Caco-2 (cell line): ENCODE measurements around the gene SDHD. TPM values are rescaled to one million over a fixed set of nuclear protein-coding genes. Genes with fewer than 3 reads are reported as not detected.

Experiments
- BruUV-seq: library from RNA; stranded (reverse); fragments of 400-500 nt; replicated peaks from 2 replicates; lab custom pipeline; 2021; lab: Mats Ljungman, UMichigan
- CTCF ChIA-PET: fragments of 300-600 bp; sonication (Branson Sonifier 250); formaldehyde crosslinking; loops from one replicate; lab custom pipeline; 2022; ENCODE audit warnings: antibody characterized with exemption; lab: Charles Lee
- POLR2A ChIA-PET: fragments of 300-600 bp; sonication (Branson Sonifier 250); formaldehyde crosslinking; loops from one replicate; lab custom pipeline; 2022; ENCODE audit warnings: antibody characterized with exemption; lab: Charles Lee
- DNase-seq, 2 experiments: peaks; one replicate each; pipeline versions ENCODE4 v3.0.0 to v3.0.0-alpha.2; 2020 to 2022
- H3K27me3 ChIP-seq: replicated peaks from 2 replicates; pipeline ENCODE4 v1.6.0; 2011; ENCODE audit warnings: low read length; ENCODE audit not compliant: control insufficient read depth, insufficient read depth
- H3K36me3 ChIP-seq: 2 replicates; pipeline ENCODE4 v1.5.1; 2011; ENCODE audit warnings: low read length; ENCODE audit not compliant: control insufficient read depth, insufficient read depth
- H3K4me1 ChIP-seq: fragments of 250-450 bp; sonication (Bioruptor Pico); 2 replicates; pipeline ENCODE4 v1.5.1; 2020; ENCODE audit warnings: mild to moderate bottlenecking
- H3K4me3 ChIP-seq: 2 replicates; pipeline ENCODE4 v1.5.1; 2011; ENCODE audit warnings: low read depth, mild to moderate bottlenecking, control low read depth, low read length
- H3K9me3 ChIP-seq: fragments of 250-450 bp; sonication (Bioruptor Pico); 2 replicates; pipeline ENCODE4 v1.5.1; 2020; ENCODE audit warnings: mild to moderate bottlenecking, moderate library complexity
- H3K27ac Mint-ChIP-seq: one replicate; pipeline ENCODE4 v1.8.0; 2022; ENCODE audit warnings: mixed read lengths; ENCODE audit not compliant: unreplicated experiment
- H3K27me3 Mint-ChIP-seq: one replicate; pipeline ENCODE4 v1.8.0; 2022; ENCODE audit warnings: mixed read lengths; ENCODE audit not compliant: insufficient read depth, unreplicated experiment
- H3K36me3 Mint-ChIP-seq: one replicate; pipeline ENCODE4 v1.8.0; 2022; ENCODE audit warnings: mild to moderate bottlenecking, mixed read lengths; ENCODE audit not compliant: insufficient read depth, unreplicated experiment
- H3K4me1 Mint-ChIP-seq: one replicate; pipeline ENCODE4 v1.8.0; 2022; ENCODE audit warnings: low read depth, mixed read lengths; ENCODE audit not compliant: unreplicated experiment
- H3K4me3 Mint-ChIP-seq: one replicate; pipeline ENCODE4 v1.8.0; 2022; ENCODE audit warnings: mild to moderate bottlenecking, moderate library complexity, mixed read lengths; ENCODE audit not compliant: unreplicated experiment
- H3K9me3 Mint-ChIP-seq: one replicate; pipeline ENCODE4 v1.8.0; 2022; ENCODE audit warnings: mixed read lengths; ENCODE audit not compliant: unreplicated experiment
- intact Hi-C: fragments of 100-400 bp; cut with micrococcal nuclease; formaldehyde crosslinking; loops from one replicate; pipeline ENCODE4 v1.10.0; 2022; ENCODE audit not compliant: unreplicated experiment
- total RNA-seq: library from RNA; stranded (reverse); gene quantifications from 2 replicates; pipeline ENCODE4 v1.2.3, GENCODE V29; 2022
- TF ChIP-seq, protein P1 (sequence below), 2 experiments: fragments of 200-600 bp in 1 of 2; IDR thresholded peaks; 1 replicate in 1 of 2; 2 replicates in 1 of 2; pipeline versions ENCODE4 v1.5.1 to v1.8.0; 2011 to 2022; ENCODE audit warnings: antibody characterized with exemption in 1 of 2, control low read depth in 1 of 2, inconsistent platforms in 1 of 2, low read depth in 1 of 2, low read length in 1 of 2, mild to moderate bottlenecking in 1 of 2, moderate library complexity in 1 of 2; ENCODE audit not compliant: insufficient read depth in 1 of 2, severe bottlenecking in 1 of 2, unreplicated experiment in 1 of 2

The SDHD gene
- total RNA-seq, 1 experiment from 2014 or later = 157 TPM

DNA sequence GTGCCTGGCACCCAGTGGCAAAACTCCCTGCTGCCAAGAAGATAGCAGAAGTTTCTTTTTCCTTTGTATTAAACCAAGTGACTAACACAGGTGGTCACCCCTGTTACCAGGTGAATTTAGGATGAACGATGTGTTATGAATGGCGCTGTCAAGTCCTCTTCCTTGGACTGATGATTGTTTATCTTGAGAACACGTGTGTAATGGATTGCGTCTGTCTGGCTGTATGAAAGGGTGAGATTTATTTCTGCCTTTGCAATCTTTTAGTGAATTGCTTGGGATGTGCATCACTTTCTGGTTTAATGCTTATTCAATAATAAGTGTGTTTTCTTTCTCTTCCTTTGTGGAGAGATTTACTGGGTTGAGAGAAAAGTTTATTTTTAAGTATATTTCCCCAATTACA, 36.5 kb downstream of the SDHD start:
- Histone ChIP-seq H3K27me3 (no peaks in the 10 kb centered on the region), H3K4me1 (no peaks in the 10 kb centered on the region), H3K9me3 (no peaks in the 10 kb centered on the region), H3K36me3 (no peaks in the 10 kb centered on the region), H3K4me3 (no peak overlapping the region)
- Mint-ChIP-seq H3K27me3 (no peaks in the 10 kb centered on the region), H3K27ac (no peak overlapping the region), H3K4me3 (no peak overlapping the region), H3K36me3 (peaks cover 5% of the 10 kb centered on the region), H3K4me1 (no peaks in the 10 kb centered on the region), H3K9me3 (no peaks in the 10 kb centered on the region)
- DNase-seq = no peak
- intact Hi-C loops = no loop called here
- no TSS peak for BruUV-seq
- TF ChIP-seq, protein P1, sequence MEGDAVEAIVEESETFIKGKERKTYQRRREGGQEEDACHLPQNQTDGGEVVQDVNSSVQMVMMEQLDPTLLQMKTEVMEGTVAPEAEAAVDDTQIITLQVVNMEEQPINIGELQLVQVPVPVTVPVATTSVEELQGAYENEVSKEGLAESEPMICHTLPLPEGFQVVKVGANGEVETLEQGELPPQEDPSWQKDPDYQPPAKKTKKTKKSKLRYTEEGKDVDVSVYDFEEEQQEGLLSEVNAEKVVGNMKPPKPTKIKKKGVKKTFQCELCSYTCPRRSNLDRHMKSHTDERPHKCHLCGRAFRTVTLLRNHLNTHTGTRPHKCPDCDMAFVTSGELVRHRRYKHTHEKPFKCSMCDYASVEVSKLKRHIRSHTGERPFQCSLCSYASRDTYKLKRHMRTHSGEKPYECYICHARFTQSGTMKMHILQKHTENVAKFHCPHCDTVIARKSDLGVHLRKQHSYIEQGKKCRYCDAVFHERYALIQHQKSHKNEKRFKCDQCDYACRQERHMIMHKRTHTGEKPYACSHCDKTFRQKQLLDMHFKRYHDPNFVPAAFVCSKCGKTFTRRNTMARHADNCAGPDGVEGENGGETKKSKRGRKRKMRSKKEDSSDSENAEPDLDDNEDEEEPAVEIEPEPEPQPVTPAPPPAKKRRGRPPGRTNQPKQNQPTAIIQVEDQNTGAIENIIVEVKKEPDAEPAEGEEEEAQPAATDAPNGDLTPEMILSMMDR (IDR thresholded peaks at IDR 0.05; ENCODE audit: insufficient read depth in 1 of 2, low read depth in 1 of 2, low read length in 1 of 2, severe bottlenecking in 1 of 2, unreplicated experiment in 1 of 2) = no peak
- ChIA-PET CTCF (no interaction called here), POLR2A (no interaction called here)

DNA sequence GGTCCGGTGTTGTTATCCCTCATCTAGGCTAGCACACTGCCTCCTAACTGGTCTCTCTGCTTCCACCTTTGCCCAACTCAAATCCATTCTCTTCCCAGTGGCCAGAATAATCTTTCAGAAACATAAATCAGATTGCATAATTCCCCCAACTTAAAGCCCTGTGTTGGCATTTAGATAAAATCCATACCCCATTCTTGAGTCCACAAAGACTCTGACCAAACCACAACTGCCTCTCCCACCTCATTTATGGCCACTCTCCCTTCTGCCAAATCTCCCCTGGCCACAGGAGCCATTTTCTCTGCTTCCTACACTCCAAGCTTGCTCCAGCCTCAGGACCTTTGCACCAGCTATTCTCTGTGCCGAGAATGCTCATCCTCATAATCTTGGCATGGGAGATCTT, 40.4 kb downstream of the SDHD start:
- no peaks in the 10 kb centered on the region for H3K9me3 ChIP-seq
- H3K27me3 ChIP-seq = no peaks in the 10 kb centered on the region
- intact Hi-C loops = no loop called here
- Mint-ChIP-seq H3K9me3 (no peaks in the 10 kb centered on the region), H3K36me3 (peaks cover 5% of the 10 kb centered on the region), H3K27ac (no peak overlapping the region), H3K27me3 (no peaks in the 10 kb centered on the region), H3K4me3 (no peak overlapping the region), H3K4me1 (no peaks in the 10 kb centered on the region)
- no peaks in the 10 kb centered on the region for H3K36me3 ChIP-seq
- ChIA-PET CTCF (no interaction called here), POLR2A (no interaction called here)
- no peaks in the 10 kb centered on the region for H3K4me1 ChIP-seq
- TF ChIP-seq, protein P1 (IDR thresholded peaks at IDR 0.05; ENCODE audit: insufficient read depth in 1 of 2, low read depth in 1 of 2, low read length in 1 of 2, severe bottlenecking in 1 of 2, unreplicated experiment in 1 of 2) = no peak
- no TSS peak for BruUV-seq
- DNase-seq = no peak
- no peak overlapping the region for H3K4me3 ChIP-seq

DNA sequence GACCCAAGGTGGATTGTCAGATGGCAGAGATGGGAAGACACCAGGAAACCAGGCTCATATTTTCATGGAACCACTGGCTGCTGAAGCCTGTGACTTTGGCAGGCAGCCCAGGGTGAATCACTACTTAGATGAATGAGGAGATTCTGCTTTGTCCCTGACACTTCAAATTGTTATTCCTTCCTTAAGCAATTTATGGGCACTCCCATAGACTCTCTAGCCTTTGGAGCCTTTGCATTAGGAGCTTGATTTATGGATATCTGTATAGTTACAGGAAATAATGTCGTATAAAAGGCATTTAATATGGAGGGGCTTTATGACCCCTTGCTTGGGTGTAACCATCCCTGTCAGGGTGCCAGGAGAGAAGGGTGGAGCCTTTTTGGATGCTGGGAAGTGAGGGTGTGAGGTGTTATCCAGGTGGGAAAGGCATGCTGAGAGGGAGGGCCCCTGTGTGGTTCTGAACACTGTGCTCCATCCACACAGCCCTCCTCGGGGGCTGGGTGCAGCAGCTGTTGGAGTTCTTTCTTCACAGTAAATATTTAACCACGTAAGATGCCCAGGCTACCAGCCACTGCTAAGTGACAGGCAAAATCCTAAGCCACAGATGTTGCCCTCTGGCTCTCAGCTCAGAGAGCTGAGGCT, 41.9 kb downstream of the SDHD start:
- intact Hi-C loops = no loop called here
- Histone ChIP-seq H3K4me1 (no peaks in the 10 kb centered on the region), H3K27me3 (no peaks in the 10 kb centered on the region), H3K9me3 (no peaks in the 10 kb centered on the region), H3K4me3 (no peak overlapping the region), H3K36me3 (no peaks in the 10 kb centered on the region)
- TF ChIP-seq, protein P1 (IDR thresholded peaks at IDR 0.05; ENCODE audit: insufficient read depth in 1 of 2, low read depth in 1 of 2, low read length in 1 of 2, severe bottlenecking in 1 of 2, unreplicated experiment in 1 of 2) = no peak
- H3K27ac Mint-ChIP-seq = no peak overlapping the region
- ChIA-PET CTCF (no interaction called here), POLR2A (no interaction called here)
- no peak overlapping the region for H3K4me3 Mint-ChIP-seq
- no peak for DNase-seq
- H3K36me3 Mint-ChIP-seq = peaks cover 5% of the 10 kb centered on the region
- H3K27me3 Mint-ChIP-seq = no peaks in the 10 kb centered on the region
- no peaks in the 10 kb centered on the region for H3K4me1 Mint-ChIP-seq
- no TSS peak for BruUV-seq
- no peaks in the 10 kb centered on the region for H3K9me3 Mint-ChIP-seq
